ENCODE results near the gene ART1.
"Not testable (repeated sequence)": the region's sequence is repeated elsewhere in the genome, so short reads cannot be mapped to it uniquely, and the experiment has no call there.

The ART1 gene

DNA sequence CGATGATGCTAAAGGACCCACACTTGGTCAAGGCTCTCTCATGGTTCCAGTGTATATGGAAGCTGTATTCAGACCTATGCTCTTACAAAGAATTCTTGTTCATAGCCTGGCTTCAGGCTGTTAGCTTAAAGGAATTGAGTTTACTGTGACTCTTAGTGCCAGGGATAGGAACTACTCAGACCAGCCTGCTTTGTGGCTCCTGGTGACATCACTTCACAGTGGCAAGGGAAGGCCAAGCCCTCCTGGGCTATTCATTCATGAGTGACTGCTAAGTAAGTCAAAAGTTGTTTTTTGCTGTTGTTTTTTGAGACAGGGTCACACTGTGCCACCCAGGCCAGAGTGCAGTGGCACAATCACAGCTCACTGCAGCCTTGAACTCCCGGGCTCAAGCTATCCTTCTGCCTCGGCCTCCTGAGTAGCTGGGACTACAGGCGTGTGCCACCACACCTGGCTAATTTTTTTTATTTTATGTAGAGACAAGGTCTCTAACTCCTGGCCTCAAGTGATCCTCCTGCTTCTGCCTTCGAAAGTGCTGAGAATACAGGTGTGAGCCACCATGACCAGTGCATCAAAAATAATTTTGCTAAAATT, 12.8 kb upstream of the ART1 start:
- Histone ChIP-seq H3K27me3 (ENCODE audit: control insufficient read depth in 2 of 2, insufficient read depth in 2 of 2, low read length in 2 of 2) (no peaks in the 10 kb centered on the region), H3K27ac (ENCODE audit: low read depth in 2 of 2, low read length in 2 of 2) (no peak overlapping the region), H3K36me3 (ENCODE audit: control insufficient read depth in 2 of 2, insufficient read depth in 2 of 2, low read length in 2 of 2) (no peaks in the 10 kb centered on the region), H3K9ac (ENCODE audit: low read depth in 1 of 2, low read length in 2 of 2) (no peak overlapping the region), H3K4me3 (ENCODE audit: low read length in 2 of 2) (no peak overlapping the region), H3K9me3 (ENCODE audit: control insufficient read depth in 2 of 2, low read length in 2 of 2) (no peaks in the 10 kb centered on the region), H3K4me1 (ENCODE audit: control insufficient read depth in 2 of 2, insufficient read depth in 2 of 2, low read length in 2 of 2) (no peaks in the 10 kb centered on the region)

DNA sequence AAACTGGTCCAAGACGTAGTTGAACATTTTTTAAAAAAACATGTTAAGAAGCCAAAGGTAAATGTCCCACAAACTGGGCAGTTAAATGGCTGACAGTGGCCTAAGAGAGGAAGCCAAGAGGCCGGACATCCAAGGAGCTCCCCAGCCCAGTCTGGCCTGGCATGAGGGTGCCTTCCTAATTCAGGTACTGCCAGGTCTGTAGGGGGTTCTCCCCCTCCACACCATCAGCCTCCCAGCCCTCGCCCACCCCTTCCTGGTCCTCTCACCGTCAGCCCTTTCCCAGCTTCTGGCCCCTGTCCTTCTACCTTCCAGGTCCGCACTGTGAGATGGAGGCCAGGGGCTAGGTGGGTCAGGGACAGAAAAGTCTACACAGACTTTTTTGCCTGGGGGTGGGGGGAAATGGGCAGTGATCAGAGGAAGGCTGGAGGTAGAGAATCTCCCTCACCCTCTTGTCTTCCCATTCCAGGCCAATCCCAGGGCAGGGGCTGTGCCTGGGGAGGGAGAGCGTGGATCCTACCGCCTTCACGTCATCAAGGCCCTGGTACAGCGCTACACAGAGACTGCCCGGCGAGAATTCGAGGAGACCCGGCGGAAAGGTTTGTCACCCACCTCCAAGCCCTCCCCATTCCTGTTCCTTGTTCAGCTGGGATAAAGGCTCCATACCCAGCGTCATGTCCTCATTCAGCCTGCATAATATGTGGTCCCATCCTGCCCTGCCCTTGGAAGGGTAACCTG, 9.1 kb upstream of the ART1 start:
- H3K9ac ChIP-seq (ENCODE audit: low read depth in 1 of 2, low read length in 2 of 2): no peak overlapping the region
- H3K4me1 ChIP-seq (ENCODE audit: control insufficient read depth in 2 of 2, insufficient read depth in 2 of 2, low read length in 2 of 2): no peaks in the 10 kb centered on the region
- H3K4me3 ChIP-seq (ENCODE audit: low read length in 2 of 2): no peak overlapping the region
- no peaks in the 10 kb centered on the region for H3K36me3 ChIP-seq (ENCODE audit: control insufficient read depth in 2 of 2, insufficient read depth in 2 of 2, low read length in 2 of 2)
- H3K9me3 ChIP-seq (ENCODE audit: control insufficient read depth in 2 of 2, low read length in 2 of 2): no peaks in the 10 kb centered on the region
- no peak overlapping the region for H3K27ac ChIP-seq (ENCODE audit: low read depth in 2 of 2, low read length in 2 of 2)
- no peaks in the 10 kb centered on the region for H3K27me3 ChIP-seq (ENCODE audit: control insufficient read depth in 2 of 2, insufficient read depth in 2 of 2, low read length in 2 of 2)

DNA sequence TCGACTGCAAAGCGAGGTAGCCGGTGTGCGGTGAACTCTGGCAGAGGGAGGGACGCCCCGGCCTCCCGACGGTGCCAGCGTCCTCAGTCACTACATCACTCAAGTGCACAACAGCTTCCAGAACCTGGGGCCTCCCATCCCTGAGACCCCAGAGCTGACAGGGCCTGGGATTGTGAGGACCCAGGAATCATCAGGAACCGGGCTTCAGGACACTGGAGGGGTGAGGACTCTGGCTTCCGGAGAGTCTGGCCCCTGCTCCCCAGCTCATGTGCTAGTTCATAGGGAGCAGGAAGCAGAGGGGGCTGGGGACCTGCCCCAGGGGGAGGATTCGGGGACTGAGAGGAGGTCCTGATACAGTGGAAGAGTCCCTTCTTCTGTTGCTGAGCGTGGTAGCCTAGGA, 7.7 kb upstream of the ART1 start:
- H3K27me3 ChIP-seq (ENCODE audit: control insufficient read depth in 2 of 2, insufficient read depth in 2 of 2, low read length in 2 of 2): no peaks in the 10 kb centered on the region
- peaks cover under 1 to 3% of the 10 kb centered on the region in 2 donors for H3K4me1 ChIP-seq (ENCODE audit: control insufficient read depth in 2 of 2, insufficient read depth in 2 of 2, low read length in 2 of 2)
- H3K4me3 ChIP-seq (ENCODE audit: low read length in 2 of 2): no peak overlapping the region
- no peaks in the 10 kb centered on the region for H3K9me3 ChIP-seq (ENCODE audit: control insufficient read depth in 2 of 2, low read length in 2 of 2)
- H3K27ac ChIP-seq (ENCODE audit: low read depth in 2 of 2, low read length in 2 of 2): no peak overlapping the region
- H3K9ac ChIP-seq (ENCODE audit: low read depth in 1 of 2, low read length in 2 of 2): no peak overlapping the region
- H3K36me3 ChIP-seq (ENCODE audit: control insufficient read depth in 2 of 2, insufficient read depth in 2 of 2, low read length in 2 of 2): no peaks in the 10 kb centered on the region

- Histone ChIP-seq H3K4me1 (ENCODE audit: control insufficient read depth in 2 of 2, insufficient read depth in 2 of 2, low read length in 2 of 2) (peaks cover 10 to 11% of the 10 kb centered on the region in 2 donors), H3K4me3 (ENCODE audit: low read length in 2 of 2) (no peak overlapping the region), H3K9ac (ENCODE audit: low read depth in 1 of 2, low read length in 2 of 2) (no peak overlapping the region), H3K27ac (ENCODE audit: low read depth in 2 of 2, low read length in 2 of 2) (no peak overlapping the region), H3K9me3 (ENCODE audit: control insufficient read depth in 2 of 2, low read length in 2 of 2) (no peaks in the 10 kb centered on the region), H3K36me3 (ENCODE audit: control insufficient read depth in 2 of 2, insufficient read depth in 2 of 2, low read length in 2 of 2) (no peaks in the 10 kb centered on the region), H3K27me3 (ENCODE audit: control insufficient read depth in 2 of 2, insufficient read depth in 2 of 2, low read length in 2 of 2) (peaks cover 0 to 6% of the 10 kb centered on the region in 2 donors)
Observed at GRCh38 chr11:3638513-3638912, 6.4 kb upstream of the ART1 start.

DNA sequence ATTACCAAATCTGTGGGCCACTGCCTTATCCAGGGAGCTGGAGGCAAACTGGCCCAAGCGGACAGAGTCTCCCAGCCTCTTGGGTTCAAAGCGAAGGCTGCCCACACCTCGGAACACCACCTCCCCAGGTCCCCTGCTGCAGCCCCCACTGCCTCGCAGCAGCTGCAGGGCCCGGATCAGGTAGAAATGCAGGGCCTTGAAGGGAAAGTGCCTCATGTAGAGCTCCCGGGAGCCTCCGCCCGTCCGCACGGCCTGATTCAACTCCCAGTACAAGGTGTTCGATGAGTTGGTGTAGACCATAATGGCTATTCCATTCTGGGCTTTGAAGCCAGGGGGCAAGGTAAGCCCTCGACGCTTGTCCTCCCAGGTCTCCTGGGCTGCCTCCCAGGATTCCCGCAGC, 5.1 kb upstream of the ART1 start:
- H3K27me3 ChIP-seq (ENCODE audit: control insufficient read depth in 2 of 2, insufficient read depth in 2 of 2, low read length in 2 of 2): peaks cover 4 to 6% of the 10 kb centered on the region in 2 donors
- no peak overlapping the region for H3K27ac ChIP-seq (ENCODE audit: low read depth in 2 of 2, low read length in 2 of 2)
- H3K4me3 ChIP-seq (ENCODE audit: low read length in 2 of 2): no peak overlapping the region
- H3K36me3 ChIP-seq (ENCODE audit: control insufficient read depth in 2 of 2, insufficient read depth in 2 of 2, low read length in 2 of 2): no peaks in the 10 kb centered on the region
- no peak overlapping the region for H3K9ac ChIP-seq (ENCODE audit: low read depth in 1 of 2, low read length in 2 of 2)
- no peaks in the 10 kb centered on the region for H3K9me3 ChIP-seq (ENCODE audit: control insufficient read depth in 2 of 2, low read length in 2 of 2)
- peaks cover 10 to 12% of the 10 kb centered on the region in 2 donors for H3K4me1 ChIP-seq (ENCODE audit: control insufficient read depth in 2 of 2, insufficient read depth in 2 of 2, low read length in 2 of 2)

DNA sequence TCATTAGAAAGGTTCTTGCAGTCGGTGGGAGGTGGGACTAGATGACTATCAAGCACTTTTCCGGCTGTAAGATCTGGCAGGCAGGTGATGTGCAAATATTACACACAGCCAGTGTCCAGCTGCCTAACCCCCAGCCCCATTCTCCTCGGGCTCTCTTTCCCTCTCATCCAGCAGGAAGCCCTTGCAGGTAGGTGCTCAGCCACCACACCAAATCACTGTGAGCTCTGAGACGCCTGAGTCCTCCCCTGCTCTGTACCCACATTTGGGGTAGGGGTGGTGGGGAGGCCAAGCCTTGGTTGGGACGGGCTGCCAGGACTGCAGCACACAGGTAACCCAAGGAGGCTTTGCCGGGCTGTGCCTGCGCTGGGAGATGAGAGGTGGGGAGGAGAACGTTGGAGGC, 3.7 kb upstream of the ART1 start:
- H3K27ac ChIP-seq (ENCODE audit: low read depth in 2 of 2, low read length in 2 of 2): no peak overlapping the region
- H3K36me3 ChIP-seq (ENCODE audit: control insufficient read depth in 2 of 2, insufficient read depth in 2 of 2, low read length in 2 of 2): no peaks in the 10 kb centered on the region
- H3K4me1 ChIP-seq (ENCODE audit: control insufficient read depth in 2 of 2, insufficient read depth in 2 of 2, low read length in 2 of 2): peaks cover 10 to 19% of the 10 kb centered on the region in 2 donors
- no peaks in the 10 kb centered on the region for H3K9me3 ChIP-seq (ENCODE audit: control insufficient read depth in 2 of 2, low read length in 2 of 2)
- no peak overlapping the region for H3K9ac ChIP-seq (ENCODE audit: low read depth in 1 of 2, low read length in 2 of 2)
- H3K27me3 ChIP-seq (ENCODE audit: control insufficient read depth in 2 of 2, insufficient read depth in 2 of 2, low read length in 2 of 2): peaks cover 4 to 10% of the 10 kb centered on the region in 2 donors
- H3K4me3 ChIP-seq (ENCODE audit: low read length in 2 of 2): no peak overlapping the region

- H3K27me3 ChIP-seq (ENCODE audit: control insufficient read depth in 2 of 2, insufficient read depth in 2 of 2, low read length in 2 of 2): peaks cover 4 to 10% of the 10 kb centered on the region in 2 donors
- H3K4me1 ChIP-seq (ENCODE audit: control insufficient read depth in 2 of 2, insufficient read depth in 2 of 2, low read length in 2 of 2): peaks cover 10 to 19% of the 10 kb centered on the region in 2 donors
- H3K9me3 ChIP-seq (ENCODE audit: control insufficient read depth in 2 of 2, low read length in 2 of 2): no peaks in the 10 kb centered on the region
- peak within 1 kb of the TSS; percentile 44 to 67 for H3K4me3 ChIP-seq (ENCODE audit: low read length in 2 of 2)
- H3K27ac ChIP-seq (ENCODE audit: low read depth in 2 of 2, low read length in 2 of 2): no peak within 1 kb of the TSS
- peak within 1 kb of the TSS; percentile 15 to 24 for H3K9ac ChIP-seq (ENCODE audit: low read depth in 1 of 2, low read length in 2 of 2)
- no peaks in the 10 kb centered on the region for H3K36me3 ChIP-seq (ENCODE audit: control insufficient read depth in 2 of 2, insufficient read depth in 2 of 2, low read length in 2 of 2)
Observed at GRCh38 chr11:3641701-3642070, 3.2 kb upstream of the ART1 start, which contains the start of gene ART5. ART5 (minus strand) TSS chr11:3641992; CDS start chr11:3641862, 130 bp downstream.

DNA sequence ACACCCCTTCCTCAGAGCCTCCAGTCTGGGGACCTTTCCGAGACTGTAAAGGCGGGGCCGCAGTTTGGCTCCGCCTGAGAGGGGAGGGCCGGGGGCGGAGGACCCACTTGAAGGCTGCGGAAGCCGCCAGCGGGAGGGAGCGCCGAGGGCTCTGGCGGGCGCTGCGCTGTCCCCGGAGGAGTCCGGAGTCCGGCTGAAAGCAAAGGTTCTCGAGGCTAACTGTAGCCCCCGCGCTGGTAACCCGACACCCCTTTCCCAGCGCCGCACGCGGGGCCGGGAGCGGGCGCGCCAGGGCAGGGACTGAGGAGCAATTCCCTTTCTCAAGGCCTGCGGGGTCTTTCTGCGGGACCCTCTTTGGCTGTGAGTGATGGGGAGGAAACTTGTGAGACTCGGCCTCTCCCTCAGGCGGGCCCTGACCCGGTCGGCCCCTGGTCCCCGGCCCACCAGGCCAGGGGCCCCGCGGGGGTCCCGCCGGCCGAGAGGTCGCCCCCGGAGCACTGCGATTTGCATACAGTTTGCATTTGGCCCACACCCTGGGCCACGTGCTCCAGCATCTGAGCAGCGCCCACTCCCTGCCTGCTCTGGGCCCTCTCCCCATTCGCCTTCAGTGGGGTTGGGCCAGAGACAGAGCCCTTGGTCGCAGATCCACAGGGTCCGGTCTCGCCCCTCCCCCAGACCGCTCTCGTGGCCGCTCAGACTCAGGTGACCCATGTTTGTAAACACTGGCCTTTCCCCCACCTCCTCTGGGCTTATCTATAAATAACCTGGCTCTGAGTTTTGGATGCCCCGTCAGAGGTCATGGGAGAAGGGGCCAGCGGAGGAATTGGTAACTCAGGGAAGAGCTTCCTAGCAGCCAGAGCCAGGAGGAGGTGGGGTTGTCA, 2.6 kb upstream of the ART1 start:
- no peaks in the 10 kb centered on the region for H3K9me3 ChIP-seq (ENCODE audit: control insufficient read depth in 2 of 2, low read length in 2 of 2)
- no peak overlapping the region for H3K27ac ChIP-seq (ENCODE audit: low read depth in 2 of 2, low read length in 2 of 2)
- H3K27me3 ChIP-seq (ENCODE audit: control insufficient read depth in 2 of 2, insufficient read depth in 2 of 2, low read length in 2 of 2): peaks cover 4 to 10% of the 10 kb centered on the region in 2 donors
- no peaks in the 10 kb centered on the region for H3K36me3 ChIP-seq (ENCODE audit: control insufficient read depth in 2 of 2, insufficient read depth in 2 of 2, low read length in 2 of 2)
- peak overlapping the region; percentile 15 to 24 for H3K9ac ChIP-seq (ENCODE audit: low read depth in 1 of 2, low read length in 2 of 2)
- peaks cover 10 to 19% of the 10 kb centered on the region in 2 donors for H3K4me1 ChIP-seq (ENCODE audit: control insufficient read depth in 2 of 2, insufficient read depth in 2 of 2, low read length in 2 of 2)
- peak overlapping the region; percentile 44 to 67 for H3K4me3 ChIP-seq (ENCODE audit: low read length in 2 of 2)

DNA sequence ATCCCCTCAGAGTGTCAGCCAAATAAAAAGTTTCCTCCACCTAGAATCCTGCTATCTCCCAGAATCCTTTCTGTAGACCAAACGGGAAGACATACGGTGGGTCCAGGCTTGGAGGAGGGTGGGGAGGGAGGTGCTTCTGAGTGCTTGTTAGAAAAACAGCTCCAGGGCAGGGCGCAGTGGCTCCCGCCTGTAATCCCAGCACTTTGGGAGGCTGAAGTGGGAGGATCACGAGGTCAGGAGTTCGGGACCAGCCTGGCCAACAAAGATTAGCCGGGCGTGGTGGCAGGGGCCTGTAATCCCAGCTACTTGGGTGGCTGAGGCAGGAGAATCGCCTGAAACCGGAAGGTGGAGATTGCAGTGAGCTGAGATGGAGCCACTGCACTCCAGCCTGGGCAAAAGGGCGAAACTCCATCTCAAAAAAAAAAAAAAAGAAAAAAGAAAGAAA, 1.8 kb upstream of the ART1 start:
- not testable (repeated sequence) for H3K9ac ChIP-seq (ENCODE audit: low read depth in 1 of 2, low read length in 2 of 2); H3K9me3 ChIP-seq (ENCODE audit: control insufficient read depth in 2 of 2, low read length in 2 of 2); H3K36me3 ChIP-seq (ENCODE audit: control insufficient read depth in 2 of 2, insufficient read depth in 2 of 2, low read length in 2 of 2); H3K27me3 ChIP-seq (ENCODE audit: control insufficient read depth in 2 of 2, insufficient read depth in 2 of 2, low read length in 2 of 2); H3K27ac ChIP-seq (ENCODE audit: low read depth in 2 of 2, low read length in 2 of 2)
- Histone ChIP-seq H3K4me1 (ENCODE audit: control insufficient read depth in 2 of 2, insufficient read depth in 2 of 2, low read length in 2 of 2) (peaks cover 10 to 19% of the 10 kb centered on the region in 2 donors), H3K4me3 (ENCODE audit: low read length in 2 of 2) (peak overlapping the region; percentile 44 to 67)

GRCh38 chr11:3645552-3645951, 624 bp downstream of the ART1 start:
- Histone ChIP-seq H3K36me3 (ENCODE audit: control insufficient read depth in 2 of 2, insufficient read depth in 2 of 2, low read length in 2 of 2) (no peaks in the 10 kb centered on the region), H3K27me3 (ENCODE audit: control insufficient read depth in 2 of 2, insufficient read depth in 2 of 2, low read length in 2 of 2) (peaks cover 4 to 11% of the 10 kb centered on the region in 2 donors), H3K4me1 (ENCODE audit: control insufficient read depth in 2 of 2, insufficient read depth in 2 of 2, low read length in 2 of 2) (peaks cover 10 to 19% of the 10 kb centered on the region in 2 donors), H3K4me3 (ENCODE audit: low read length in 2 of 2) (no peak overlapping the region), H3K9me3 (ENCODE audit: control insufficient read depth in 2 of 2, low read length in 2 of 2) (no peaks in the 10 kb centered on the region), H3K27ac (ENCODE audit: low read depth in 2 of 2, low read length in 2 of 2) (no peak overlapping the region), H3K9ac (ENCODE audit: low read depth in 1 of 2, low read length in 2 of 2) (no peak overlapping the region)

Data from mucosa of rectum (tissue), 2 donors.